OCI-LY3 (cell line): ENCODE measurements around the gene PLEKHA8.

Experiments
- EZH2phosphoT487 ChIP-seq: fragments of 200-600 bp; shearing (Covaris generic); IDR thresholded peaks from 2 replicates; pipeline ENCODE4 v1.6.1; 2018; ENCODE audit warnings: antibody characterized with exemption, mixed run types, low read depth
- TF ChIP-seq, protein P1 (sequence below): fragments of 200-600, 300-600 bp; sonication (generic); IDR thresholded peaks from 2 replicates; pipeline ENCODE4 v1.5.1; 2014; ENCODE audit warnings: antibody characterized with exemption, low read length, low read depth

DNA sequence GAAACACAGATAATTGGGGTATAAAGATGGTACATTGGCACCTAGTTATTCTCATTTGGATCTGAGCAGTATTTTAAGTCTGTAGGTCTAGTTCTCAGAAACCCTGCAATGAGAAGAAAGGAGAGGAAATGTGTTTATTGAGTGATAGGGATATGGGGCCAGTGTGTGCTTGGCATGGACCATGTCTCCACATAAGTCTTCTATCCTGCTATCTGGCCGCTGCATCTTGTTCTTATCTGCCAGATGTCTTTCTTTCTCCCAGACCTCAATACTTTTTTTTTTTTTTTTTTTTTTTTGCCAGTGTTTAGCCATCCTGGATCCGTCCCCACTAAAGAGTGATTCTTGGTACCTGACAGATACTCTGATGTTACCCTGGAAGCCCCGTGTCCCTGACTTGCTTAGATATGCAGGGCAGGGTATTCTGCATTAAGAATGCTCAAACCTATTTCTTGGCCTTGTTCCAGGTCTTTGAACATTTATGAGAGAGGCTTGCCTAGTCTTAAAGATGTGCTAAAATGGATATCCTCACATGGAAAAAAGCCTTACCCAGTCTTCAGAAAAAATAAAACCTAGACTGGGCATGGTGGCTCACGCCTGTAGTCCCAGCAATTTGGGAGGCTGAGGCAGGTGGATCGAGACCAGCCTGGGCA, 116.6 kb downstream of the PLEKHA8 start:
- TF ChIP-seq, protein P1, sequence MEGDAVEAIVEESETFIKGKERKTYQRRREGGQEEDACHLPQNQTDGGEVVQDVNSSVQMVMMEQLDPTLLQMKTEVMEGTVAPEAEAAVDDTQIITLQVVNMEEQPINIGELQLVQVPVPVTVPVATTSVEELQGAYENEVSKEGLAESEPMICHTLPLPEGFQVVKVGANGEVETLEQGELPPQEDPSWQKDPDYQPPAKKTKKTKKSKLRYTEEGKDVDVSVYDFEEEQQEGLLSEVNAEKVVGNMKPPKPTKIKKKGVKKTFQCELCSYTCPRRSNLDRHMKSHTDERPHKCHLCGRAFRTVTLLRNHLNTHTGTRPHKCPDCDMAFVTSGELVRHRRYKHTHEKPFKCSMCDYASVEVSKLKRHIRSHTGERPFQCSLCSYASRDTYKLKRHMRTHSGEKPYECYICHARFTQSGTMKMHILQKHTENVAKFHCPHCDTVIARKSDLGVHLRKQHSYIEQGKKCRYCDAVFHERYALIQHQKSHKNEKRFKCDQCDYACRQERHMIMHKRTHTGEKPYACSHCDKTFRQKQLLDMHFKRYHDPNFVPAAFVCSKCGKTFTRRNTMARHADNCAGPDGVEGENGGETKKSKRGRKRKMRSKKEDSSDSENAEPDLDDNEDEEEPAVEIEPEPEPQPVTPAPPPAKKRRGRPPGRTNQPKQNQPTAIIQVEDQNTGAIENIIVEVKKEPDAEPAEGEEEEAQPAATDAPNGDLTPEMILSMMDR: no peak
- no peak for TF ChIP-seq EZH2phosphoT487
